ENCODE results near the gene COL8A2.

The COL8A2 gene

GRCh38 chr1:36135796-36136195 lies 10.8 kb upstream of the COL8A2 start:
- H3K4me3 ChIP-seq (ENCODE audit: low read length), result no peak overlapping the region
- TF ChIP-seq CTCF (conservative IDR thresholded peaks at IDR 0.05; ENCODE audit: low read depth, low read length), result no peak
- DNase-seq (ENCODE audit: low read depth), result no peak

DNA sequence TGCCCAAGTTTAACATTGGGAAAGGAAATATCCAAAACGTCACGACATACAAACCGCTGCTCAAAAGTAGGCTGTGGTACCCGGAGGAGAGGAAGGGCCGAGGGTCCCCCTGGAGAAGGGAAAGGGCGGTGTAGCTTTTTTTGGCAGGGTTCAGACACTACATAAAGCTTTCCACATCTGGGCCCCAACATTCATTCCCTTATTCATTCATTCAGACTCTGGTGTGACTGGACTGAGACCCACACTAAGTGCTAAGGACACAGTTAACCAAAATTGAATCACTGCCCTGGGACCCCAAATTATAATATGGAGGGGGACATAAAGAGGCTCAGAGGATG lies 10.3 kb upstream of the COL8A2 start:
- DNase-seq (ENCODE audit: low read depth), result no peak
- no peak overlapping the region for H3K4me3 ChIP-seq (ENCODE audit: low read length)
- TF ChIP-seq CTCF (conservative IDR thresholded peaks at IDR 0.05; ENCODE audit: low read depth, low read length), result no peak

DNA sequence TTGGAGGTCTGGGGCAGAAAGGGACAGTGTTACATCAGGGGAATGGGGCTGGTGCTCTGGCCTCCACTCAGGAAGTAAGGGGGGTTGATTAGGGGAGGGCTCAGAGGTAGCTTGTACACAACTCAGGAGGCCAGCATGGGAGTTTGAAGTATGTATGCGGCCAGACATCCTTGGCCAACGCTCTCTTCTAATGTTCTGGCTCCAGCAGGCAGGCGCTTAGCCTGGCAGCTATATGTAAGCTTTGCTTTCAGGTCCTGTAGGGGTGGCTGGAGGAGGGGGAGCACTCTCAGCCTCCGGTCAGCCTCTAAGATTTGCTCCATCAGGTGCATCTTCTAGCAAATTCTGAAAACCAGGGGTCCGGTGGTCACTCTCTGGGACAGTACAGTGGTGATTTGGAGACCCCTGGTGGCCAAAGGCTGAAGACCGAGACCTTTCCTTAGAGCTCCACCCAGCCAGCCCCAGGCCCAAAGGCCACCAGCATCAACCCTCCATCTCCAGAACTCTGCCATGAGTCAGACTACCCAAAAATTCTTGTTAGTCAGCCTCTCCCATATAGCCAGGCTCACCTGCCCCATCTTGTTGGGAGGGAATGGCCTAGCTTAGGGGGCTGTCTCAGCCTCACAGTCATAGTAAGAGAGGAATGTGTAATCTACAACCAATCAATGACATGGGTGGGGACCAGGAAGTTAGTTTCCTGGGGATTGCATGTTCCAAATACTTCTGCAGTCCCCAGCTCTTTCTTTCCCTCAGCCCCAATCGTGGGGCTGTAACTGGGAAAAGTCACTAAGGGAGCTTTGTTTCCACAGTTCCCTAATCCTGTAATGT lies 9.7 kb upstream of the COL8A2 start:
- peak; percentile 80 for TF ChIP-seq CTCF (conservative IDR thresholded peaks at IDR 0.05; ENCODE audit: low read depth, low read length)
- no peak overlapping the region for H3K4me3 ChIP-seq (ENCODE audit: low read length)
- DNase-seq (ENCODE audit: low read depth), result no peak

- no peak for TF ChIP-seq CTCF (conservative IDR thresholded peaks at IDR 0.05; ENCODE audit: low read depth, low read length)
- no peak for DNase-seq (ENCODE audit: low read depth)
These were observed 9.0 kb upstream of the COL8A2 start for GRCh38 chr1:36134031-36134430.

DNA sequence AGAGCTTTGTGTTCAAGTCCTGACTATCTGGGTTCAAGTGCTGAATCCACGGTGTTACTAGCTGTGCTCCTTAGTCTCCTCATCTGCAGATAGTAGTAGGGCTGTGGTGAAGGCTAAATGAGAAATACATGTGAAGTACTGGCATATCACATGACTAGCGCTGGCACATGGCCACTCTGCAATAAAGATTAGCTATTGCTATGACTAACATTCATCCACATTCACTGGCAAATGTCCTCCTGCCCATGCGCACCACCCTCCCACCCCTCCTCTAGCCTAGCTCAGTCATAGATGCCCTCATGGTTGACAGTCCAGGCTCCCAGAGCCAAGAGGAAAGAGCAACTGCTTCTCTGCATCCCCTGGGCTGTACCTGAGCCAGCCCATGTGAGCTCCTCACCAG lies 8.5 kb upstream of the COL8A2 start:
- no peak for TF ChIP-seq CTCF (conservative IDR thresholded peaks at IDR 0.05; ENCODE audit: low read depth, low read length)
- DNase-seq (ENCODE audit: low read depth), result peak; percentile 89
- no peak overlapping the region for H3K4me3 ChIP-seq (ENCODE audit: low read length)

More at GRCh38 chr1:36134031-36134430, 9.0 kb upstream of the COL8A2 start:
- H3K4me3 ChIP-seq (ENCODE audit: low read length), result no peak overlapping the region

GRCh38 chr1:36132029-36132428 lies 7.0 kb upstream of the COL8A2 start:
- no peak for DNase-seq (ENCODE audit: low read depth)
- no peak for TF ChIP-seq CTCF (conservative IDR thresholded peaks at IDR 0.05; ENCODE audit: low read depth, low read length)
- no peak overlapping the region for H3K4me3 ChIP-seq (ENCODE audit: low read length)

DNA sequence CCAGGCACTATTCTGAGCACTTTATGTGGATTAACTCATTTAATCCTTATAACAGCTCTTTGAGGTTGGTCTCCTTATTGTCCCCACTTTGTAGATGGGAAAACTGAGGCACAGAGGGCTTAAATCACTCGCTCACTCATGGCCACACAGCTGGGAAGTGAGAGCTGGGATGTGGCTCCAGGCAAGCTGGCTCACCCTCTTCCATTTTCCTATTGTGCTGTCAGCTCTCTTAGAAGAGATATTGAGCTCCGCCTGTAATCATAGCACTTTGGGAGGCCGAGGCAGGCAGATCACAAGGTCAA lies 3.8 kb upstream of the COL8A2 start:
- H3K4me3 ChIP-seq (ENCODE audit: low read length), result no peak overlapping the region
- TF ChIP-seq CTCF (conservative IDR thresholded peaks at IDR 0.05; ENCODE audit: low read depth, low read length), result no peak
- DNase-seq (ENCODE audit: low read depth), result no peak

All from retinal pigment epithelial cell (primary cell).